Measurements from ENCODE around the gene ZG16B.

The ZG16B gene

DNA sequence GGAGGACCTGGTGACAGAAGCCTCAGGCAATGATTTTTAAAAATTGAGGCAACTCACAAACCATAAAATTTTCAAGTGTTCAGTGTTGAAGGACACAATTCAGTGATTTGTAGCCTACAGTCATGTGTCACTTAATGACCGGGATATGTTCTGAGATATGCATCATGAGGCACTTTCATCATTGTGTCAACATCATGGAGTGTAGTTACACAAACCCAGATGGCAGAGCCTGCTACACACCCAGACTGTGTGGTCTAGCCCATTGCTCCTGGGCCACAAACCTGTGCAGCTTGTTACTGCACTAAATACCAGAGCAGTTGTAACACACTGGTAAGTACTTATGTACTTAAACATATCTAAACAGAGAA, 30.3 kb upstream of the ZG16B start (continued):
- no peak for TF ChIP-seq ZNF169 (tag by site-specific recombination; IDR thresholded peaks at IDR 0.05)
- TF ChIP-seq, protein P1, sequence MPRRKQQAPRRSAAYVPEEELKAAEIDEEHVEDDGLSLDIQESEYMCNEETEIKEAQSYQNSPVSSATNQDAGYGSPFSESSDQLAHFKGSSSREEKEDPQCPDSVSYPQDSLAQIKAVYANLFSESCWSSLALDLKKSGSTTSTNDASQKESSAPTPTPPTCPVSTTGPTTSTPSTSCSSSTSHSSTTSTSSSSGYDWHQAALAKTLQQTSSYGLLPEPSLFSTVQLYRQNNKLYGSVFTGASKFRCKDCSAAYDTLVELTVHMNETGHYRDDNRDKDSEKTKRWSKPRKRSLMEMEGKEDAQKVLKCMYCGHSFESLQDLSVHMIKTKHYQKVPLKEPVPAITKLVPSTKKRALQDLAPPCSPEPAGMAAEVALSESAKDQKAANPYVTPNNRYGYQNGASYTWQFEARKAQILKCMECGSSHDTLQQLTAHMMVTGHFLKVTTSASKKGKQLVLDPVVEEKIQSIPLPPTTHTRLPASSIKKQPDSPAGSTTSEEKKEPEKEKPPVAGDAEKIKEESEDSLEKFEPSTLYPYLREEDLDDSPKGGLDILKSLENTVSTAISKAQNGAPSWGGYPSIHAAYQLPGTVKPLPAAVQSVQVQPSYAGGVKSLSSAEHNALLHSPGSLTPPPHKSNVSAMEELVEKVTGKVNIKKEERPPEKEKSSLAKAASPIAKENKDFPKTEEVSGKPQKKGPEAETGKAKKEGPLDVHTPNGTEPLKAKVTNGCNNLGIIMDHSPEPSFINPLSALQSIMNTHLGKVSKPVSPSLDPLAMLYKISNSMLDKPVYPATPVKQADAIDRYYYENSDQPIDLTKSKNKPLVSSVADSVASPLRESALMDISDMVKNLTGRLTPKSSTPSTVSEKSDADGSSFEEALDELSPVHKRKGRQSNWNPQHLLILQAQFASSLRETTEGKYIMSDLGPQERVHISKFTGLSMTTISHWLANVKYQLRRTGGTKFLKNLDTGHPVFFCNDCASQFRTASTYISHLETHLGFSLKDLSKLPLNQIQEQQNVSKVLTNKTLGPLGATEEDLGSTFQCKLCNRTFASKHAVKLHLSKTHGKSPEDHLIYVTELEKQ (tag by site-specific recombination; IDR thresholded peaks at IDR 0.05; ENCODE audit: borderline replicate concordance): peak; percentile 99
- TF ChIP-seq ZNF571 (tag by site-specific recombination; IDR thresholded peaks at IDR 0.05): no peak
- peak; percentile 38; the same call in 1 of the 2 replicates for TF ChIP-seq ZSCAN30 (tag by site-specific recombination; IDR thresholded peaks at IDR 0.05)
- TF ChIP-seq, protein P2, sequence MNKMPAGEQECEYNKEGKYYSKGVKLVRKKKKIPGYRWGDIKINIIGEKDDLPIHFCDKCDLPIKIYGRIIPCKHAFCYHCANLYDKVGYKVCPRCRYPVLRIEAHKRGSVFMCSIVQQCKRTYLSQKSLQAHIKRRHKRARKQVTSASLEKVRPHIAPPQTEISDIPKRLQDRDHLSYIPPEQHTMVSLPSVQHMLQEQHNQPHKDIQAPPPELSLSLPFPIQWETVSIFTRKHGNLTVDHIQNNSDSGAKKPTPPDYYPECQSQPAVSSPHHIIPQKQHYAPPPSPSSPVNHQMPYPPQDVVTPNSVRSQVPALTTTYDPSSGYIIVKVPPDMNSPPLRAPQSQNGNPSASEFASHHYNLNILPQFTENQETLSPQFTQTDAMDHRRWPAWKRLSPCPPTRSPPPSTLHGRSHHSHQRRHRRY (tag by site-specific recombination; IDR thresholded peaks at IDR 0.05): no peak
- TF ChIP-seq ZNF654 (tag by site-specific recombination; IDR thresholded peaks at IDR 0.05; ENCODE audit: low read depth): no peak
- no peak for TF ChIP-seq ZNF76 (tag by site-specific recombination; IDR thresholded peaks at IDR 0.05; ENCODE audit: borderline replicate concordance, low read depth)
- TF ChIP-seq SCRT1 (tag by site-specific recombination; IDR thresholded peaks at IDR 0.05; ENCODE audit: borderline replicate concordance): peak; percentile 13; the same call in 1 of the 2 replicates
- TF ChIP-seq ZNF544 (tag by site-specific recombination; IDR thresholded peaks at IDR 0.05): no peak
- no peak for TF ChIP-seq ZNF248 (tag by site-specific recombination; IDR thresholded peaks at IDR 0.05)
- TF ChIP-seq ZNF311 (tag by site-specific recombination; IDR thresholded peaks at IDR 0.05; ENCODE audit: borderline replicate concordance): no peak
- peak; percentile 4; the same call in 1 of the 2 replicates for TF ChIP-seq SP2 (tag by site-specific recombination; IDR thresholded peaks at IDR 0.05)
- TF ChIP-seq, protein P3, sequence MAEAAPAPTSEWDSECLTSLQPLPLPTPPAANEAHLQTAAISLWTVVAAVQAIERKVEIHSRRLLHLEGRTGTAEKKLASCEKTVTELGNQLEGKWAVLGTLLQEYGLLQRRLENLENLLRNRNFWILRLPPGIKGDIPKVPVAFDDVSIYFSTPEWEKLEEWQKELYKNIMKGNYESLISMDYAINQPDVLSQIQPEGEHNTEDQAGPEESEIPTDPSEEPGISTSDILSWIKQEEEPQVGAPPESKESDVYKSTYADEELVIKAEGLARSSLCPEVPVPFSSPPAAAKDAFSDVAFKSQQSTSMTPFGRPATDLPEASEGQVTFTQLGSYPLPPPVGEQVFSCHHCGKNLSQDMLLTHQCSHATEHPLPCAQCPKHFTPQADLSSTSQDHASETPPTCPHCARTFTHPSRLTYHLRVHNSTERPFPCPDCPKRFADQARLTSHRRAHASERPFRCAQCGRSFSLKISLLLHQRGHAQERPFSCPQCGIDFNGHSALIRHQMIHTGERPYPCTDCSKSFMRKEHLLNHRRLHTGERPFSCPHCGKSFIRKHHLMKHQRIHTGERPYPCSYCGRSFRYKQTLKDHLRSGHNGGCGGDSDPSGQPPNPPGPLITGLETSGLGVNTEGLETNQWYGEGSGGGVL (tag by site-specific recombination; IDR thresholded peaks at IDR 0.05): peak; percentile 8; the same call in 1 of the 2 replicates
- peak; percentile 93 for TF ChIP-seq GFI1B (tag by site-specific recombination; IDR thresholded peaks at IDR 0.05)
- 0 out of 2 replicates have a peak, but pooled peaks have one; percentile 65 for TF ChIP-seq ZNF2 (tag by site-specific recombination; IDR thresholded peaks at IDR 0.05)
- TF ChIP-seq ZNF623 (tag by site-specific recombination; IDR thresholded peaks at IDR 0.05): no peak
- peak; percentile 86; the same call in 1 of the 2 replicates for TF ChIP-seq ZBTB1 (tag by site-specific recombination; IDR thresholded peaks at IDR 0.05)
- peak; percentile 54; the same call in 1 of the 2 replicates for TF ChIP-seq OVOL3 (tag by site-specific recombination; IDR thresholded peaks at IDR 0.05)
- peak; percentile 38 for TF ChIP-seq ZNF146 (tag by site-specific recombination; IDR thresholded peaks at IDR 0.05)
- TF ChIP-seq KLF10 (tag by site-specific recombination; IDR thresholded peaks at IDR 0.05): peak; percentile 52; the same call in 1 of the 2 replicates
- TF ChIP-seq, protein P4, sequence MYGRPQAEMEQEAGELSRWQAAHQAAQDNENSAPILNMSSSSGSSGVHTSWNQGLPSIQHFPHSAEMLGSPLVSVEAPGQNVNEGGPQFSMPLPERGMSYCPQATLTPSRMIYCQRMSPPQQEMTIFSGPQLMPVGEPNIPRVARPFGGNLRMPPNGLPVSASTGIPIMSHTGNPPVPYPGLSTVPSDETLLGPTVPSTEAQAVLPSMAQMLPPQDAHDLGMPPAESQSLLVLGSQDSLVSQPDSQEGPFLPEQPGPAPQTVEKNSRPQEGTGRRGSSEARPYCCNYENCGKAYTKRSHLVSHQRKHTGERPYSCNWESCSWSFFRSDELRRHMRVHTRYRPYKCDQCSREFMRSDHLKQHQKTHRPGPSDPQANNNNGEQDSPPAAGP (tag by site-specific recombination; IDR thresholded peaks at IDR 0.05): peak; percentile 99
- TF ChIP-seq ZNF670 (tag by site-specific recombination; IDR thresholded peaks at IDR 0.05; ENCODE audit: low read depth): no peak
- TF ChIP-seq, protein P5, sequence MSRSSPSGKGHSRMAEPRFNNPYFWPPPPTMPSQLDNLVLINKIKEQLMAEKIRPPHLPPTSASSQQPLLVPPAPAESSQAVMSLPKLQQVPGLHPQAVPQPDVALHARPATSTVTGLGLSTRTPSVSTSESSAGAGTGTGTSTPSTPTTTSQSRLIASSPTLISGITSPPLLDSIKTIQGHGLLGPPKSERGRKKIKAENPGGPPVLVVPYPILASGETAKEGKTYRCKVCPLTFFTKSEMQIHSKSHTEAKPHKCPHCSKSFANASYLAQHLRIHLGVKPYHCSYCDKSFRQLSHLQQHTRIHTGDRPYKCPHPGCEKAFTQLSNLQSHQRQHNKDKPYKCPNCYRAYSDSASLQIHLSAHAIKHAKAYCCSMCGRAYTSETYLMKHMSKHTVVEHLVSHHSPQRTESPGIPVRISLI (tag by site-specific recombination; IDR thresholded peaks at IDR 0.05): no peak
- TF ChIP-seq REPIN1 (tag by site-specific recombination; IDR thresholded peaks at IDR 0.05; ENCODE audit: low read depth): no peak
- TF ChIP-seq SP7 (tag by site-specific recombination; IDR thresholded peaks at IDR 0.05): peak; percentile 89
- TF ChIP-seq, protein P6, sequence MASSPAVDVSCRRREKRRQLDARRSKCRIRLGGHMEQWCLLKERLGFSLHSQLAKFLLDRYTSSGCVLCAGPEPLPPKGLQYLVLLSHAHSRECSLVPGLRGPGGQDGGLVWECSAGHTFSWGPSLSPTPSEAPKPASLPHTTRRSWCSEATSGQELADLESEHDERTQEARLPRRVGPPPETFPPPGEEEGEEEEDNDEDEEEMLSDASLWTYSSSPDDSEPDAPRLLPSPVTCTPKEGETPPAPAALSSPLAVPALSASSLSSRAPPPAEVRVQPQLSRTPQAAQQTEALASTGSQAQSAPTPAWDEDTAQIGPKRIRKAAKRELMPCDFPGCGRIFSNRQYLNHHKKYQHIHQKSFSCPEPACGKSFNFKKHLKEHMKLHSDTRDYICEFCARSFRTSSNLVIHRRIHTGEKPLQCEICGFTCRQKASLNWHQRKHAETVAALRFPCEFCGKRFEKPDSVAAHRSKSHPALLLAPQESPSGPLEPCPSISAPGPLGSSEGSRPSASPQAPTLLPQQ (tag by site-specific recombination; IDR thresholded peaks at IDR 0.05): no peak; the same call in 1 of the 2 replicates
